CD14-positive monocyte (primary cell): ENCODE measurements around the gene EFCAB12. TPM values are rescaled to one million over a fixed set of nuclear protein-coding genes. Genes with fewer than 3 reads are reported as not detected.

Experiments
- DNase-seq, 3 donors: peaks; one replicate each; pipeline ENCODE4 v3.0.0-alpha.2; 2011 to 2022
- H2AFZ ChIP-seq: 2 replicates; pipeline ENCODE4 v1.6.0; 2012; ENCODE audit warnings: mild to moderate bottlenecking, low read depth, low read length, inconsistent platforms; ENCODE audit not compliant: insufficient read depth, poor library complexity, severe bottlenecking
- H3K27ac ChIP-seq, 2 donors: 1 replicate in 1 of 2; 2 replicates in 1 of 2; pipeline ENCODE4 v1.5.1; 2012 to 2013; ENCODE audit warnings: low read length in 2 of 2, control low read depth in 1 of 2, inconsistent platforms in 1 of 2, low read depth in 1 of 2, mild to moderate bottlenecking in 1 of 2
- H3K27me3 ChIP-seq, 2 donors: one replicate each; pipeline versions ENCODE4 v1.6.0 to v1.6.1; 2011 to 2013; ENCODE audit warnings: low read length in 2 of 2; ENCODE audit not compliant: control insufficient read depth in 2 of 2, insufficient read depth in 2 of 2
- H3K36me3 ChIP-seq, 2 donors: replicated peaks in 1 of 2; 1 replicate in 1 of 2; 2 replicates in 1 of 2; pipeline versions ENCODE4 v1.5.1 to v1.6.1; 2012 to 2013; ENCODE audit warnings: low read length in 2 of 2, control low read depth in 1 of 2, inconsistent platforms in 1 of 2, mild to moderate bottlenecking in 1 of 2; ENCODE audit not compliant: insufficient read depth in 2 of 2, control insufficient read depth in 1 of 2
- H3K4me1 ChIP-seq, 2 donors: 1 replicate in 1 of 2; 2 replicates in 1 of 2; pipeline versions ENCODE4 v1.5.1 to v1.6.1; 2012 to 2013; ENCODE audit warnings: low read length in 2 of 2, control low read depth in 1 of 2, inconsistent platforms in 1 of 2, mild to moderate bottlenecking in 1 of 2, moderate library complexity in 1 of 2; ENCODE audit not compliant: insufficient read depth in 2 of 2, control insufficient read depth in 1 of 2
- H3K4me2 ChIP-seq: replicated peaks from 2 replicates; pipeline ENCODE3; 2012; ENCODE audit warnings: low read length, moderate library complexity, mild to moderate bottlenecking; ENCODE audit not compliant: poor library complexity, severe bottlenecking; ENCODE audit errors: extremely low read depth
- H3K4me3 ChIP-seq, 3 experiments: fragments of 200-600 bp in 1 of 3; sonication (generic) in 1 of 3; replicated peaks in 1 of 3; 1 replicate in 2 of 3; 2 replicates in 1 of 3; pipeline ENCODE4 v1.5.1; 2011 to 2013; ENCODE audit warnings: low read length in 3 of 3, mild to moderate bottlenecking in 3 of 3, control low read depth in 2 of 3, low read depth in 2 of 3, inconsistent platforms in 1 of 3, moderate library complexity in 1 of 3
- H3K79me2 ChIP-seq: 2 replicates; pipeline ENCODE4 v1.6.0; 2012; ENCODE audit warnings: mild to moderate bottlenecking, control low read depth, inconsistent platforms, low read length, moderate library complexity; ENCODE audit not compliant: insufficient read depth
- H3K9ac ChIP-seq: 2 replicates; pipeline ENCODE4 v1.6.0; 2017; ENCODE audit warnings: low read length, mild to moderate bottlenecking; ENCODE audit not compliant: insufficient read depth, poor library complexity, severe bottlenecking
- H3K9me3 ChIP-seq, 2 donors: replicated peaks in 1 of 2; 1 replicate in 1 of 2; 2 replicates in 1 of 2; pipeline versions ENCODE4 v1.5.1 to v1.6.1; 2012 to 2013; ENCODE audit warnings: low read length in 2 of 2, control low read depth in 1 of 2; ENCODE audit not compliant: control insufficient read depth in 1 of 2, insufficient read depth in 1 of 2
- H4K20me1 ChIP-seq: 2 replicates; pipeline ENCODE4 v1.6.0; 2012; ENCODE audit warnings: mild to moderate bottlenecking, low read length, control low read depth, moderate library complexity; ENCODE audit not compliant: insufficient read depth
- H3K27ac Mint-ChIP-seq, 7 donors: one replicate each; pipeline ENCODE4 v1.8.0; 2020; ENCODE audit warnings: mild to moderate bottlenecking in 7 of 7, mixed read lengths in 7 of 7, moderate library complexity in 6 of 7, inconsistent platforms in 2 of 7
- H3K27me3 Mint-ChIP-seq, 3 donors: one replicate each; pipeline ENCODE4 v1.8.0; 2021 to 2022; ENCODE audit warnings: low read depth in 3 of 3, mild to moderate bottlenecking in 3 of 3, mixed read lengths in 3 of 3, moderate library complexity in 3 of 3, inconsistent platforms in 1 of 3
- H3K36me3 Mint-ChIP-seq, 2 donors: one replicate each; pipeline ENCODE4 v1.8.0; 2020; ENCODE audit warnings: mixed read lengths in 2 of 2, inconsistent platforms in 1 of 2, mild to moderate bottlenecking in 1 of 2
- H3K4me1 Mint-ChIP-seq: one replicate; pipeline ENCODE4 v1.8.0; 2020; ENCODE audit warnings: mild to moderate bottlenecking, mixed read lengths
- H3K4me3 Mint-ChIP-seq, 2 donors: one replicate each; pipeline ENCODE4 v1.8.0; 2020; ENCODE audit warnings: mild to moderate bottlenecking in 2 of 2, mixed read lengths in 2 of 2, moderate library complexity in 1 of 2
- H3K9me3 Mint-ChIP-seq, 7 donors: one replicate each; pipeline ENCODE4 v1.8.0; 2020 to 2022; ENCODE audit warnings: mixed read lengths in 7 of 7, mild to moderate bottlenecking in 6 of 7, moderate library complexity in 6 of 7, inconsistent platforms in 2 of 7
- CTCF ChIP-seq: fragments of 200-600 bp; IDR thresholded peaks from one replicate; pipeline ENCODE4 v1.8.0; 2022; ENCODE audit warnings: antibody characterized with exemption, mild to moderate bottlenecking
- WGBS: methylation state at CpG from one replicate; pipeline ENCODE4 v1.1.5; 2013; ENCODE audit warnings: missing lambda C conversion rate; ENCODE audit not compliant: insufficient coverage; 5-methylcytosine and 5-hydroxymethylcytosine counted together
- intact Hi-C, 2 donors: fragments of 100-400 bp; cut with micrococcal nuclease; formaldehyde crosslinking; loops; one replicate each; pipeline versions ENCODE4 v1.15.0 to v1.15.1; 2023
- polyA plus RNA-seq, 3 donors: library from polyadenylated mRNA; depleted of rRNA in 1 of 3; unstranded in 2 of 3; stranded (reverse) in 1 of 3; fragments of 300-500 nt in 2 of 3; fragments of >200 nt in 1 of 3; fragmentation: Illumina TruSeq in 2 of 3; gene quantifications; 1 replicate in 2 of 3; 2 replicates in 1 of 3; pipeline ENCODE4 v1.2.3, GENCODE V29; 2012 to 2021

EFCAB12 gene
- polyA plus RNA-seq, 3 donors, result 0.35 TPM; not detected in 2

DNA sequence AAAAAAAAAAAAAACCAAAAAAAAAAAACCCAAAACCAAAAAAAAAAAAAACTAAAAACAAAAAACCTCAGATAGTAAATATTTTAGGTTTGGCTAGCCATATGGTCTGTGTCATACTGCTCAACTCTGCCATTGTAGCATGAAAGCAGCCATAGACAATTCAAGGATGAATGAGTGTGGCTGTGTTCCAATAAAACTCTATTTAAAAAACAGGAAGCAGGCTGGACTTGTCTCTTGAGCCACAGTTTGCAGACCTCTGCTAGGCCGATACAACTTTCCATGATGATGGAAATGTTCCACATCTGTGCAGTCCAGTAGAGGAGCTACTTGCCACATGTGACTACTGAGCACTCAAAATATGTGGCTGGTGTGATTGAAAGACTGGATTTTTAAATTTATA, 11.1 kb downstream of the EFCAB12 start:
- Mint-ChIP-seq H3K9me3 (peaks cover 0 to 2% (median 0%) of the 10 kb centered on the region in 7 donors), H3K36me3 (no peaks in the 10 kb centered on the region), H3K4me3 (no peak overlapping the region), H3K4me1 (no peaks in the 10 kb centered on the region), H3K27me3 (peaks cover 0 to 3% (median under 1%) of the 10 kb centered on the region in 3 donors), H3K27ac (peak overlapping the region in 1 of 7 donors; percentile 51)
- H3K27ac ChIP-seq, result no peak overlapping the region
- intact Hi-C loops, result no loop called here
- no peaks in the 10 kb centered on the region for H4K20me1 ChIP-seq
- no peaks in the 10 kb centered on the region for H3K4me1 ChIP-seq
- no peak for TF ChIP-seq CTCF
- H2AFZ ChIP-seq, result no peak overlapping the region
- no peaks in the 10 kb centered on the region for H3K36me3 ChIP-seq
- H3K79me2 ChIP-seq, result no peaks in the 10 kb centered on the region
- no peaks in the 10 kb centered on the region for H3K9me3 ChIP-seq
- WGBS, result 100% methylated on average over 1 of the region's 1 CpG
- no peaks in the 10 kb centered on the region for H3K27me3 ChIP-seq
- no peak overlapping the region for H3K9ac ChIP-seq
- H3K4me3 ChIP-seq, result no peak overlapping the region
- DNase-seq, result no peak
- no peak overlapping the region for H3K4me2 ChIP-seq

GRCh38 chr3:129416415-129416814, 12.0 kb downstream of the EFCAB12 start:
- no peaks in the 10 kb centered on the region for H3K4me1 Mint-ChIP-seq
- peaks cover 0 to 2% (median 0%) of the 10 kb centered on the region in 7 donors for H3K9me3 Mint-ChIP-seq
- H3K27ac Mint-ChIP-seq, result no peak overlapping the region
- H3K36me3 Mint-ChIP-seq, result no peaks in the 10 kb centered on the region
- Histone ChIP-seq H3K27ac (no peak overlapping the region), H3K9me3 (no peaks in the 10 kb centered on the region), H3K4me3 (no peak overlapping the region), H2AFZ (no peak overlapping the region), H3K4me1 (no peaks in the 10 kb centered on the region), H3K36me3 (no peaks in the 10 kb centered on the region), H3K27me3 (no peaks in the 10 kb centered on the region), H4K20me1 (no peaks in the 10 kb centered on the region), H3K9ac (no peak overlapping the region), H3K79me2 (no peaks in the 10 kb centered on the region), H3K4me2 (no peak overlapping the region)
- no CpG with 5 or more reads among the region's 4 CpGs for WGBS
- DNase-seq, result no peak
- H3K27me3 Mint-ChIP-seq, result peaks cover 0 to 3% (median 0%) of the 10 kb centered on the region in 3 donors
- no peak for TF ChIP-seq CTCF
- intact Hi-C loops, result no loop called here
- no peak overlapping the region for H3K4me3 Mint-ChIP-seq
